ENCODE results near the gene MARCO. TPM values are rescaled to one million over a fixed set of nuclear protein-coding genes. Genes with fewer than 3 reads are reported as not detected.

MARCO gene
- total and polyA plus RNA-seq, 2 of the 8 experiments (the other 6 are each of a cell fraction or from before 2014, with no cell fraction given), result not detected

DNA sequence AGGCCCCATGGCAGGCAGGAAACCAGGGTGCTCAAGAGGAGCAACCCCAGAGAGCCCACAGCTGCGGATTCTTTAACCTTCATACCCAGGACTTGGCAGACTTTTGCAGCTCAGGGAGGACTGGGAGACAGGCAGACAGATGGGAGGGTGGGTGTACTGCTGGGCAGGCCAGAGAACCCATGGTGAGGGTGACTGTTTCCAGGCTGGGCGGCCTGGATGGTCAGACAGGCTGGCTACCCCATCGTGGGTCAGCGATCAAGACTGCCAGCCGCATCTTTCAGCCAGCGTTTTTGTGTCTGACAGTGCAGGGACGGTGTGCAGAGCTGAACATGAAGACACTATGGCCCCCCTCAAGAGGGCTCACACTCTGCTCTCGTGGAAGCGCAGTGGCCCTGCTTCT, 82.2 kb downstream of the MARCO start (continued):
- TF ChIP-seq, protein P1, sequence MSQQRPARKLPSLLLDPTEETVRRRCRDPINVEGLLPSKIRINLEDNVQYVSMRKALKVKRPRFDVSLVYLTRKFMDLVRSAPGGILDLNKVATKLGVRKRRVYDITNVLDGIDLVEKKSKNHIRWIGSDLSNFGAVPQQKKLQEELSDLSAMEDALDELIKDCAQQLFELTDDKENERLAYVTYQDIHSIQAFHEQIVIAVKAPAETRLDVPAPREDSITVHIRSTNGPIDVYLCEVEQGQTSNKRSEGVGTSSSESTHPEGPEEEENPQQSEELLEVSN (IDR thresholded peaks at IDR 0.05), result no peak
- no peak for TF ChIP-seq SUZ12 (IDR thresholded peaks at IDR 0.05; ENCODE audit: low read length)

Measured in H1 (cell line).